H9 (cell line): ENCODE data around the gene NUP210L. TPM values are rescaled to one million over a fixed set of nuclear protein-coding genes. Genes with fewer than 3 reads are reported as not detected.

Source experiments
- DNase-seq: peaks from one replicate; pipeline ENCODE4 v3.0.0-alpha.2; 2017
- H2AFZ ChIP-seq: one replicate; pipeline ENCODE4 v1.6.1; 2013; ENCODE audit warnings: mild to moderate bottlenecking, low read length, control low read depth, moderate library complexity
- H2AK5ac ChIP-seq: 2 replicates; pipeline ENCODE4 v1.6.1; 2013; ENCODE audit warnings: low read length, control low read depth, mixed read lengths; ENCODE audit not compliant: insufficient read length
- H2BK120ac ChIP-seq: one replicate; pipeline ENCODE4 v1.6.1; 2013; ENCODE audit warnings: low read depth, mild to moderate bottlenecking, low read length, control low read depth, inconsistent platforms; ENCODE audit not compliant: poor library complexity, severe bottlenecking
- H2BK12ac ChIP-seq: 2 replicates; pipeline ENCODE4 v1.6.1; 2013; ENCODE audit warnings: low read length, control low read depth, mixed read lengths, low read depth; ENCODE audit not compliant: insufficient read length
- H2BK15ac ChIP-seq: 2 replicates; pipeline ENCODE4 v1.6.1; 2013; ENCODE audit warnings: low read depth, low read length, control low read depth
- H2BK20ac ChIP-seq: one replicate; pipeline ENCODE4 v1.6.1; 2013; ENCODE audit warnings: low read depth, mild to moderate bottlenecking, low read length, control low read depth, inconsistent platforms; ENCODE audit not compliant: poor library complexity, severe bottlenecking
- H2BK5ac ChIP-seq: 2 replicates; pipeline ENCODE4 v1.6.1; 2013; ENCODE audit warnings: low read length, control low read depth, mixed read lengths; ENCODE audit not compliant: insufficient read length
- H3K14ac ChIP-seq: 2 replicates; pipeline ENCODE4 v1.6.1; 2013; ENCODE audit warnings: low read length, control low read depth; ENCODE audit not compliant: insufficient read depth
- H3K18ac ChIP-seq: 2 replicates; pipeline ENCODE4 v1.6.1; 2013; ENCODE audit warnings: low read depth, mild to moderate bottlenecking, mixed read lengths, low read length, control low read depth; ENCODE audit not compliant: insufficient read length
- H3K23ac ChIP-seq: 2 replicates; pipeline ENCODE4 v1.6.1; 2013; ENCODE audit warnings: low read length, control low read depth, mixed read lengths, low read depth; ENCODE audit not compliant: insufficient read length
- H3K23me2 ChIP-seq: 2 replicates; pipeline ENCODE4 v1.6.1; 2013; ENCODE audit warnings: low read depth, mild to moderate bottlenecking, mixed read lengths, low read length, control low read depth; ENCODE audit not compliant: insufficient read length, poor library complexity, severe bottlenecking
- H3K27ac ChIP-seq: 2 replicates; pipeline ENCODE4 v1.5.1; 2013; ENCODE audit warnings: low read length, control low read depth, mixed read lengths, low read depth; ENCODE audit not compliant: insufficient read length
- H3K27me3 ChIP-seq: 2 replicates; pipeline ENCODE4 v1.6.1; 2013; ENCODE audit warnings: low read length, control low read depth, inconsistent platforms; ENCODE audit not compliant: insufficient read depth
- H3K4ac ChIP-seq: 2 replicates; pipeline ENCODE4 v1.6.1; 2013; ENCODE audit warnings: low read depth, mild to moderate bottlenecking, control low read depth, inconsistent platforms, low read length, moderate library complexity
- H3K4me1 ChIP-seq: 2 replicates; pipeline ENCODE4 v1.6.1; 2013; ENCODE audit warnings: low read length, control low read depth, inconsistent platforms; ENCODE audit not compliant: insufficient read depth
- H3K4me2 ChIP-seq: 2 replicates; pipeline ENCODE4 v1.6.1; 2013; ENCODE audit warnings: low read length, control low read depth, mixed read lengths; ENCODE audit not compliant: insufficient read length, insufficient read depth
- H3K56ac ChIP-seq: 2 replicates; pipeline ENCODE4 v1.6.1; 2013; ENCODE audit warnings: low read depth, mild to moderate bottlenecking, mixed read lengths, low read length, control low read depth; ENCODE audit not compliant: insufficient read length
- H3K79me1 ChIP-seq: 2 replicates; pipeline ENCODE4 v1.6.1; 2013; ENCODE audit warnings: low read depth, mild to moderate bottlenecking, moderate library complexity, low read length, control low read depth, inconsistent platforms; ENCODE audit not compliant: insufficient read depth, poor library complexity, severe bottlenecking
- H3K79me2 ChIP-seq: 2 replicates; pipeline ENCODE4 v1.6.1; 2013; ENCODE audit warnings: low read length, control low read depth, inconsistent platforms; ENCODE audit not compliant: insufficient read depth
- H3K9ac ChIP-seq: 2 replicates; pipeline ENCODE4 v1.6.1; 2013; ENCODE audit warnings: low read length, control low read depth, mixed read lengths; ENCODE audit not compliant: insufficient read length; ENCODE audit errors: extremely low read depth
- H3K9me3 ChIP-seq: one replicate; pipeline ENCODE4 v1.6.1; 2013; ENCODE audit warnings: low read depth, low read length, inconsistent platforms; ENCODE audit not compliant: control insufficient read depth
- H3T11ph ChIP-seq: one replicate; pipeline ENCODE4 v1.6.1; 2013; ENCODE audit warnings: mild to moderate bottlenecking, low read length, control low read depth, inconsistent platforms
- H4K20me1 ChIP-seq: one replicate; pipeline ENCODE4 v1.6.1; 2013; ENCODE audit not compliant: control insufficient read depth, insufficient read length, insufficient read depth
- H4K5ac ChIP-seq: 2 replicates; pipeline ENCODE4 v1.6.1; 2013; ENCODE audit warnings: low read depth, mild to moderate bottlenecking, mixed read lengths, low read length, control low read depth; ENCODE audit not compliant: insufficient read length
- H4K8ac ChIP-seq: replicated peaks from 2 replicates; pipeline ENCODE4 v1.6.1; 2013; ENCODE audit warnings: low read length, control low read depth, mixed read lengths, low read depth; ENCODE audit not compliant: insufficient read length
- H4K91ac ChIP-seq: 2 replicates; pipeline ENCODE4 v1.6.1; 2013; ENCODE audit warnings: low read depth, mild to moderate bottlenecking, moderate library complexity, mixed read lengths, low read length, control low read depth; ENCODE audit not compliant: insufficient read length
- H3K27ac Mint-ChIP-seq, 3 experiments: 2 replicates in 2 of 3; 3 replicates in 1 of 3; pipeline ENCODE4 v1.8.0; 2020 to 2021; ENCODE audit warnings: mixed read lengths in 3 of 3, mild to moderate bottlenecking in 1 of 3, moderate library complexity in 1 of 3
- H3K27me3 Mint-ChIP-seq: 2 replicates; pipeline ENCODE4 v1.8.0; 2021; ENCODE audit warnings: low read depth, mild to moderate bottlenecking, moderate library complexity, mixed read lengths
- H3K36me3 Mint-ChIP-seq, 3 experiments: 2 replicates in 2 of 3; 3 replicates in 1 of 3; pipeline ENCODE4 v1.8.0; 2020 to 2021; ENCODE audit warnings: low read depth in 3 of 3, mixed read lengths in 3 of 3; ENCODE audit not compliant: insufficient read depth in 1 of 3
- H3K4me1 Mint-ChIP-seq, 2 experiments: 2 replicates each; pipeline ENCODE4 v1.8.0; 2020; ENCODE audit warnings: mixed read lengths in 2 of 2
- H3K4me3 Mint-ChIP-seq, 2 experiments: 2 replicates in 1 of 2; 3 replicates in 1 of 2; pipeline ENCODE4 v1.8.0; 2020 to 2021; ENCODE audit warnings: mild to moderate bottlenecking in 2 of 2, mixed read lengths in 2 of 2, moderate library complexity in 1 of 2
- H3K9me3 Mint-ChIP-seq, 2 experiments: 2 replicates in 1 of 2; 3 replicates in 1 of 2; pipeline ENCODE4 v1.8.0; 2020; ENCODE audit warnings: mild to moderate bottlenecking in 2 of 2, mixed read lengths in 2 of 2, moderate library complexity in 1 of 2
- WGBS: extraction: QIAGEN DNeasy Blood & Tissue Kit; methylation state at CpG from one replicate; pipeline ENCODE4 v1.1.7; 2013; ENCODE audit warnings: missing lambda C conversion rate, low lambda C conversion rate, mixed read lengths; ENCODE audit not compliant: insufficient read length; ENCODE audit errors: extremely low coverage; 5-methylcytosine and 5-hydroxymethylcytosine counted together
- total RNA-seq: library from RNA; stranded (reverse); gene quantifications from 2 replicates; pipeline ENCODE4 v1.2.1, GENCODE V29; 2021
- TF ChIP-seq, protein P1 (sequence below): fragments of 200-600 bp; sonication (generic); conservative IDR thresholded peaks from 3 replicates; pipeline ENCODE4 v1.8.0; 2021; ENCODE audit warnings: antibody characterized with exemption, mild to moderate bottlenecking

The NUP210L gene
- total RNA-seq, 1 experiment from 2014 or later = 0.04 TPM

DNA sequence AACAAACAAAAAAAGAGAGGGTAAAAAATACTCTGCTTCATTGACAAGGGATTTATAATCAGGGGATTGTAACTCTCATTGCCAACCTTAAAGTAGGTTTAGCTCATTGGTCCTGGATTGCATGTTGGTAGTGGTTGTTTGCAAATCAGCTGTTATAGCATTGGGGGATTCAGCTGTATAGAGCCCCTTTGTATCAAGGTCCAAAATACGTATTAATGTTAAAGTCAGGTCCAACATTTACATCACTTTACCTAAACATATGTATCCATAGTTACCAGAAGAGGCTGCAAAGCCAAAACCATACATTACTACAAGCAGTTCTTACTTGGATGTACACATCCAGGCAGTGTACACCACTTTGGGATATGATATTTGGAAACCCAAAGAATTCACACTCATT is 134.9 kb downstream of the NUP210L start:
- Histone ChIP-seq H3K79me1 (no peaks in the 10 kb centered on the region), H3K4me2 (no peak overlapping the region), H4K8ac (no peak overlapping the region), H3K27ac (no peak overlapping the region), H3K27me3 (no peaks in the 10 kb centered on the region), H2AK5ac (no peak overlapping the region), H4K5ac (no peak overlapping the region), H3K56ac (no peak overlapping the region), H3K23ac (no peak overlapping the region), H3K23me2 (no peaks in the 10 kb centered on the region), H2BK12ac (no peak overlapping the region), H3K4ac (no peak overlapping the region), H4K20me1 (no peaks in the 10 kb centered on the region), H3K4me1 (no peaks in the 10 kb centered on the region), H2BK20ac (no peak overlapping the region), H2BK15ac (no peak overlapping the region), H3K18ac (no peak overlapping the region), H4K91ac (no peak overlapping the region), H2BK120ac (no peak overlapping the region), H3K14ac (no peak overlapping the region), H3T11ph (no peak overlapping the region), H3K9ac (no peak overlapping the region), H2BK5ac (no peak overlapping the region), H3K79me2 (no peaks in the 10 kb centered on the region), H2AFZ (no peak overlapping the region), H3K9me3 (no peaks in the 10 kb centered on the region)
- Mint-ChIP-seq H3K36me3 (no peaks in the 10 kb centered on the region), H3K9me3 (no peaks in the 10 kb centered on the region), H3K27ac (no peak overlapping the region), H3K4me1 (no peaks in the 10 kb centered on the region), H3K4me3 (no peak overlapping the region), H3K27me3 (no peaks in the 10 kb centered on the region)
- DNase-seq = no peak
- TF ChIP-seq, protein P1, sequence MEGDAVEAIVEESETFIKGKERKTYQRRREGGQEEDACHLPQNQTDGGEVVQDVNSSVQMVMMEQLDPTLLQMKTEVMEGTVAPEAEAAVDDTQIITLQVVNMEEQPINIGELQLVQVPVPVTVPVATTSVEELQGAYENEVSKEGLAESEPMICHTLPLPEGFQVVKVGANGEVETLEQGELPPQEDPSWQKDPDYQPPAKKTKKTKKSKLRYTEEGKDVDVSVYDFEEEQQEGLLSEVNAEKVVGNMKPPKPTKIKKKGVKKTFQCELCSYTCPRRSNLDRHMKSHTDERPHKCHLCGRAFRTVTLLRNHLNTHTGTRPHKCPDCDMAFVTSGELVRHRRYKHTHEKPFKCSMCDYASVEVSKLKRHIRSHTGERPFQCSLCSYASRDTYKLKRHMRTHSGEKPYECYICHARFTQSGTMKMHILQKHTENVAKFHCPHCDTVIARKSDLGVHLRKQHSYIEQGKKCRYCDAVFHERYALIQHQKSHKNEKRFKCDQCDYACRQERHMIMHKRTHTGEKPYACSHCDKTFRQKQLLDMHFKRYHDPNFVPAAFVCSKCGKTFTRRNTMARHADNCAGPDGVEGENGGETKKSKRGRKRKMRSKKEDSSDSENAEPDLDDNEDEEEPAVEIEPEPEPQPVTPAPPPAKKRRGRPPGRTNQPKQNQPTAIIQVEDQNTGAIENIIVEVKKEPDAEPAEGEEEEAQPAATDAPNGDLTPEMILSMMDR = no peak
- WGBS = no CpG with 5 or more reads among the region's 1 CpG
